Measurements from ENCODE around the gene ZSWIM3. TPM values are rescaled to one million over a fixed set of nuclear protein-coding genes. Genes with fewer than 3 reads are reported as not detected.
A peak's percentile ranks its signal among the peaks of the same experiment; 100 is the strongest.

ZSWIM3 gene
- total and polyA plus RNA-seq, 5 donors from 2014 or later: 0.90 to 4.2 (median 2.2) TPM

DNA sequence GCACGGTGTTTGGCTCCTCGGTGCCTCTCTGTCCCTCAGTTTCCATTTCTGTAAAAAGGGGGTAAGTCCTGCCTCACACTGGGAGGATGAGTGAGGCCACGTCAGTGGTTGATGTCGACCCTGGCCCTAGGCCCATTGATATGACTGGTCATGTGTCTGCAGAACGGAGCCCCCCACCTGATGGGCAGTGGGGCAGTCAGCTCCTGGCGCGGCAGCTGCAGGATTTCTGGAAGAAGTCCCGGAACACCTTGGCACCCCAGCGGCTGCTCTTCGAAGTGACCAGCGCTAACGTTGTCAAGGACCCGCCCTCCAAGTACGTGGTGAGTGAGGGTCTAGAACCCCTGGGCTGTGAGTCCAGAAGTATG, 22.6 kb upstream of the ZSWIM3 start:
- H3K27ac ChIP-seq (ENCODE audit: insufficient read depth, low read length, poor library complexity, severe bottlenecking): no peak overlapping the region

DNA sequence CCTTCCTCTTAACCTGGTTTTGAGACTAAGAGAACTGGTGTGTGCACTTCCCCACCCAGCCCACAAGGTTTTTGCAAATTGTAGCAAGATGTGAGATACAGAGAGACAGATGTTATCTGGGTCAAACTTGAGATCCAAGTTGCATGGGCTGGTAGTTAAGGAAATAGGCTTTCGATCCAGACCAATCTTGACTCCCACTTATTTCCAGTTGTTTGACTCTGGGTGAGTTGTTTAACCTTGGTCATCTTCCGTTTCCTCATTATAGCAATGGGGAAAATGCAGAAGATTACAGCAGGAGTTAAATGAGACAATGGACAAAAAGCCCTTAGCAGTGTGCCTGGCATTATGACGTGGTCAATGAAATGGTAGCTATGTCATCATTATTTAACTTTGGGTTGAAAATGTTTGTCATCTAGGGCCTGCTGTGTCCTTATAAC, 22.1 kb upstream of the ZSWIM3 start:
- Histone ChIP-seq H3K4me3 (ENCODE audit: low read depth, low read length) (no peak overlapping the region), H3K27ac (ENCODE audit: insufficient read depth, low read length, poor library complexity, severe bottlenecking) (no peak overlapping the region), H3K4me1 (ENCODE audit: control insufficient read depth, insufficient read depth, low read length, poor library complexity, severe bottlenecking) (peaks cover 19% of the 10 kb centered on the region), H3K9me3 (ENCODE audit: control insufficient read depth in 2 of 2, low read length in 2 of 2) (no peaks in the 10 kb centered on the region), H3K36me3 (ENCODE audit: control insufficient read depth, insufficient read depth, low read length) (no peaks in the 10 kb centered on the region), H3K27me3 (ENCODE audit: control insufficient read depth, insufficient read depth, low read length) (no peaks in the 10 kb centered on the region)
- H3K9me3 Mint-ChIP-seq: peaks cover 0 to 1% (median 0%) of the 10 kb centered on the region in 7 donors
- H3K27ac Mint-ChIP-seq: no peak overlapping the region
- DNase-seq: peak in 1 of 3 donors; percentile 30
- ATAC-seq (ENCODE audit: low read depth in 2 of 2): no peak
- H3K4me3 Mint-ChIP-seq: peak overlapping the region; percentile 28 to 85 (median 58)
- peaks cover 4 to 25% (median 10%) of the 10 kb centered on the region in 4 donors for H3K4me1 Mint-ChIP-seq
- H3K27me3 Mint-ChIP-seq: peaks cover 8% of the 10 kb centered on the region
- no peaks in the 10 kb centered on the region for H3K36me3 Mint-ChIP-seq

More for the DNA sequence above, 22.6 kb upstream of the ZSWIM3 start:
- Histone ChIP-seq H3K4me1 (ENCODE audit: control insufficient read depth, insufficient read depth, low read length, poor library complexity, severe bottlenecking) (peaks cover 19% of the 10 kb centered on the region), H3K9me3 (ENCODE audit: control insufficient read depth in 2 of 2, low read length in 2 of 2) (no peaks in the 10 kb centered on the region), H3K27me3 (ENCODE audit: control insufficient read depth, insufficient read depth, low read length) (no peaks in the 10 kb centered on the region), H3K36me3 (ENCODE audit: control insufficient read depth, insufficient read depth, low read length) (no peaks in the 10 kb centered on the region), H3K4me3 (ENCODE audit: low read depth, low read length) (no peak overlapping the region)
- peaks cover 0 to 2% (median 0%) of the 10 kb centered on the region in 7 donors for H3K9me3 Mint-ChIP-seq
- peak overlapping the region; percentile 43 to 85 (median 65) for H3K4me3 Mint-ChIP-seq
- ATAC-seq (ENCODE audit: low read depth in 2 of 2) (no peak), DNase-seq (no peak)
- H3K36me3 Mint-ChIP-seq: no peaks in the 10 kb centered on the region
- H3K4me1 Mint-ChIP-seq: peaks cover 4 to 25% (median 10%) of the 10 kb centered on the region in 4 donors
- H3K27me3 Mint-ChIP-seq: peaks cover 14% of the 10 kb centered on the region
- no peak overlapping the region for H3K27ac Mint-ChIP-seq

DNA sequence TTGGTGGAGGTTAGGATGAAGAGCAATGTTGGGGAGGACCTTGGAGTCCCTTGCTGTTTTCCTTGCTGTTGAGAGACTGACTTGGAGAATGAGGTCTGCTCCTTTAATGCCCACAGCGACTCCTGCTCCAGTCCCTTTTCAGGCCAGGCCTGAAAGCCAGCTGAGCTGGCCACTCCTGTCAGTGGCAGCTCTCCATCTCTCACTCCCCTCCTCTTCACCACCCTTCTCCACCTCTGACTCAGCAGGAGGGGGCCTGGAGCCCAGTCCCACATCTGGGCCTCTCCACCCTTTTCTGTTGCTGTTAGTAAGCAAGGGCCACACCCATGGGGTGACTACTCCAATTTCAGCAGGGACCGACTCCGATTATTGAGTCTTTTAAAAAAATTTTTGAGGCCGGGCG, 21.6 kb upstream of the ZSWIM3 start:
- no peak for ATAC-seq (ENCODE audit: low read depth in 2 of 2)
- Histone ChIP-seq H3K4me1 (ENCODE audit: control insufficient read depth, insufficient read depth, low read length, poor library complexity, severe bottlenecking) (peaks cover 19% of the 10 kb centered on the region), H3K36me3 (ENCODE audit: control insufficient read depth, insufficient read depth, low read length) (peaks cover under 1% of the 10 kb centered on the region), H3K9me3 (ENCODE audit: control insufficient read depth in 2 of 2, low read length in 2 of 2) (no peaks in the 10 kb centered on the region), H3K4me3 (ENCODE audit: low read depth, low read length) (no peak overlapping the region), H3K27ac (ENCODE audit: insufficient read depth, low read length, poor library complexity, severe bottlenecking) (no peak overlapping the region), H3K27me3 (ENCODE audit: control insufficient read depth, insufficient read depth, low read length) (no peaks in the 10 kb centered on the region)
- peaks cover 4 to 25% (median 10%) of the 10 kb centered on the region in 4 donors for H3K4me1 Mint-ChIP-seq
- no peaks in the 10 kb centered on the region for H3K9me3 Mint-ChIP-seq
- H3K27me3 Mint-ChIP-seq: peaks cover 5% of the 10 kb centered on the region
- H3K27ac Mint-ChIP-seq: peak overlapping the region in 1 of 3 donors; percentile 46
- DNase-seq: no peak
- H3K36me3 Mint-ChIP-seq: no peaks in the 10 kb centered on the region
- H3K4me3 Mint-ChIP-seq: peak overlapping the region in 2 of 4 donors; percentile 38 to 43

DNA sequence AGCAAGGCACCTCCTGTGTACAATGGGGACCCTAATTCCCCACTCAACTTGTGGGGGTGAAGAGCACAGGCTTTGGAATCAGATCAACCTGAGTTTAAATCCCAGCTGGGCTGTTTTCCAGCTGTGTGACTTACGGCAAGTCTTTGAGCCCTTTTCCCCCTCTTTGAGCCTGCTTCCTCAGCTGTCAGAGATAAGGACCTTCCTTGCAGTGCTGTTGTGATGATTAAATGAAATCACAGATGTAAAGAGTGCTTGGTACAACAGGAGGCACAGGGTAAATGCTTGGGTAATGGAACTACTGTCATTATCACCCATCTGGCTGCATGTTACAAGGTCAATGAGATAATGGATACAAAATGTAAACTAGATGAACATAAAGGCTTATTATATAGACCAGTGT, 20.6 kb upstream of the ZSWIM3 start:
- peaks cover 19% of the 10 kb centered on the region for H3K4me1 ChIP-seq (ENCODE audit: control insufficient read depth, insufficient read depth, low read length, poor library complexity, severe bottlenecking)
- Mint-ChIP-seq H3K36me3 (no peaks in the 10 kb centered on the region), H3K4me1 (peaks cover 4 to 25% (median 10%) of the 10 kb centered on the region in 4 donors), H3K27ac (no peak overlapping the region), H3K27me3 (peaks cover 5% of the 10 kb centered on the region), H3K4me3 (peak overlapping the region in 2 of 4 donors; percentile 1 to 63), H3K9me3 (no peaks in the 10 kb centered on the region)
- H3K4me3 ChIP-seq (ENCODE audit: low read depth, low read length): no peak overlapping the region
- ATAC-seq (ENCODE audit: low read depth in 2 of 2): no peak
- H3K27me3 ChIP-seq (ENCODE audit: control insufficient read depth, insufficient read depth, low read length): no peaks in the 10 kb centered on the region
- DNase-seq: no peak
- no peaks in the 10 kb centered on the region for H3K9me3 ChIP-seq (ENCODE audit: control insufficient read depth in 2 of 2, low read length in 2 of 2)
- H3K27ac ChIP-seq (ENCODE audit: insufficient read depth, low read length, poor library complexity, severe bottlenecking): no peak overlapping the region
- H3K36me3 ChIP-seq (ENCODE audit: control insufficient read depth, insufficient read depth, low read length): peaks cover 9% of the 10 kb centered on the region

DNA sequence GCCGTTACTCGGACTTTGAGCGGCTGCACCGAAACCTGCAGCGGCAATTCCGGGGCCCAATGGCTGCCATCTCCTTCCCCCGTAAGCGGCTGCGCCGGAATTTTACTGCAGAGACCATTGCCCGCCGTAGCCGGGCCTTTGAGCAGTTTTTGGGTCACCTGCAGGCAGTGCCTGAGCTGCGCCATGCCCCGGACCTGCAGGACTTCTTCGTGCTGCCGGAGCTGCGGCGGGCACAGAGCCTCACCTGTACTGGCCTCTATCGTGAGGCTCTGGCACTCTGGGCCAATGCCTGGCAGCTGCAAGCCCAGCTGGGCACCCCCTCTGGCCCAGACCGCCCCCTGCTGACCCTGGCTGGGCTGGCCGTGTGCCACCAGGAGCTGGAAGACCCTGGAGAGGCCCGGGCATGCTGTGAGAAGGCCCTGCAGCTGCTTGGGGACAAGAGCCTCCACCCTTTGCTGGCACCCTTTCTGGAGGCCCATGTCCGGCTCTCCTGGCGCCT, 16.7 kb upstream of the ZSWIM3 start:
- no peak for DNase-seq
- peaks cover 15% of the 10 kb centered on the region for H3K36me3 Mint-ChIP-seq
- Histone ChIP-seq H3K4me3 (ENCODE audit: low read depth, low read length) (no peak overlapping the region), H3K27me3 (ENCODE audit: control insufficient read depth, insufficient read depth, low read length) (no peaks in the 10 kb centered on the region), H3K9me3 (ENCODE audit: control insufficient read depth in 2 of 2, low read length in 2 of 2) (no peaks in the 10 kb centered on the region), H3K27ac (ENCODE audit: insufficient read depth, low read length, poor library complexity, severe bottlenecking) (no peak overlapping the region), H3K36me3 (ENCODE audit: control insufficient read depth, insufficient read depth, low read length) (peaks cover 41% of the 10 kb centered on the region), H3K4me1 (ENCODE audit: control insufficient read depth, insufficient read depth, low read length, poor library complexity, severe bottlenecking) (no peaks in the 10 kb centered on the region)
- ATAC-seq (ENCODE audit: low read depth in 2 of 2): no peak
- no peaks in the 10 kb centered on the region for H3K27me3 Mint-ChIP-seq
- H3K4me1 Mint-ChIP-seq: peaks cover 0 to 9% (median 2%) of the 10 kb centered on the region in 4 donors
- no peak overlapping the region for H3K4me3 Mint-ChIP-seq
- no peaks in the 10 kb centered on the region for H3K9me3 Mint-ChIP-seq
- no peak overlapping the region for H3K27ac Mint-ChIP-seq

DNA sequence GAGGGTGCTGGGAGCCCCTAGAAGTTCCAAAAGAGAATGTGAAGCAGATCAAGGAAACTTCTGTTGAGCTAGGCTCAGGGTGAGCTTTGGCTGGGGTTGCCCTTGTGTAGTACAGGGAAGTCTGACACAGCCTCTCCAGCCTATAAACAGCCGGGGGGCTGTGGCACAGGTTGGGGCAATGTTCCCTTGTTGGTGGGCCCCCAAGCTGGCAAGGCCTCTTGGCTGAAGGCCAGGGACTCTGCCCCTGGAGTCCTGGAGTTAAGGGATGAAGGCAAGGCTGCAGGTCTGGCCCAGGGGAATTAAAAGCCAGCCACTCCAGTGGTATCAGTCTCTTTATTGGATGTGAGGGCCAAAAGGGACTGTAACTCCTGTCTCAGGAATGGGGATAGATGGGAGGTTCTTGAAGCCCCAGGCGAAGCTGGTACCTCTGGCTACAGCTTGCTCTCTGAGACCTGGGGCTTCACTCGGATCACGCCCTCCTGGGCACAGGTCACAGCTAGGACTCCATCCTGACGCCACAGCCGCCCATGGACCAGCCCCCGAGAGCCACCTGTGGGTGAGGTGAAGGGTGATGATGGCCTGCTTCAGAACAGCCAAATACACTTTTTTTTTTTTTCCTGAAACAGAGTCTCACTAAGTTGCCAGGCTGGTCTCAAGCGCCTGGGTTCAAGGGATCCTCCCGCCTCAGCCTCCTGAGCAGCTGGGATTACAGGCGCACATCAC, 15.8 kb upstream of the ZSWIM3 start:
- ATAC-seq (ENCODE audit: low read depth in 2 of 2) (no peak), DNase-seq (no peak)
- no peaks in the 10 kb centered on the region for H3K9me3 Mint-ChIP-seq
- H3K27ac Mint-ChIP-seq: no peak overlapping the region
- H3K36me3 Mint-ChIP-seq: peaks cover 15% of the 10 kb centered on the region
- Histone ChIP-seq H3K27me3 (ENCODE audit: control insufficient read depth, insufficient read depth, low read length) (no peaks in the 10 kb centered on the region), H3K4me1 (ENCODE audit: control insufficient read depth, insufficient read depth, low read length, poor library complexity, severe bottlenecking) (no peaks in the 10 kb centered on the region), H3K36me3 (ENCODE audit: control insufficient read depth, insufficient read depth, low read length) (peaks cover 46% of the 10 kb centered on the region), H3K27ac (ENCODE audit: insufficient read depth, low read length, poor library complexity, severe bottlenecking) (no peak overlapping the region), H3K4me3 (ENCODE audit: low read depth, low read length) (no peak overlapping the region), H3K9me3 (ENCODE audit: control insufficient read depth in 2 of 2, low read length in 2 of 2) (no peaks in the 10 kb centered on the region)
- H3K4me3 Mint-ChIP-seq: no peak overlapping the region
- peaks cover 0 to 8% (median 2%) of the 10 kb centered on the region in 4 donors for H3K4me1 Mint-ChIP-seq
- H3K27me3 Mint-ChIP-seq: no peaks in the 10 kb centered on the region

DNA sequence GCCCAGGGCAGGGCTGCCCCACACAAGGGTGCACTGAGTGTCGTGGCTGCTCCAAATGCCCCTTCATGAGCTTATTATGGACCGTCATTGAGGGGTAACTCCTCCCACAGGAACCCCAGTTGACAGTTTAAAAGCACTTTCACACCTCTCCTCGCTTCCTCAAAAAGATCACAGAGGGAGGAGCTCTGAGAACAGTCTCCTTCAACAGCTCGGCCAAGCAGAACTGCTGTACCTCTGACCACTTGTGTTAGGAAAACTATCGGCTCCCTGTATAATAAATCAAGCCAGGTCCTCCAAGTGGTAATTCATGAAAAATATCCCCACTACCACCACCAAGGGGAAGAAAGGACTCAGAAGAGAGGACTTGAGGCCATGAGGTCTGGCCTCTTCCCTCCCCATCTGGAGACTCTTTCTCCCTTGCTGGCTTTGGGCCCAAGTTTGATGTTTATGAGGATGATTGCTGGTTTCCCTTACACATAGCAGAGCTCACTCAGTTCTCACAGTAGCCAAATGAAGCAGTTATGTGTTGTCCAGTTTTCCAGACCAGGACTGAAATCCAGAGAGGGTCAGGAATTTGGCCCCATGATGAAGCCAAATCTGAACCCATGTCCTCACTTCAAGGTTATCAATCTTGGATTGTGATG, 15.1 kb upstream of the ZSWIM3 start:
- Mint-ChIP-seq H3K36me3 (peaks cover 15% of the 10 kb centered on the region), H3K27ac (peak overlapping the region in 1 of 3 donors; percentile 53), H3K9me3 (no peaks in the 10 kb centered on the region), H3K4me3 (no peak overlapping the region), H3K4me1 (peaks cover 0 to under 1% (median under 1%) of the 10 kb centered on the region in 4 donors), H3K27me3 (no peaks in the 10 kb centered on the region)
- peaks cover 52% of the 10 kb centered on the region for H3K36me3 ChIP-seq (ENCODE audit: control insufficient read depth, insufficient read depth, low read length)
- H3K4me1 ChIP-seq (ENCODE audit: control insufficient read depth, insufficient read depth, low read length, poor library complexity, severe bottlenecking): no peaks in the 10 kb centered on the region
- DNase-seq: no peak
- no peak for ATAC-seq (ENCODE audit: low read depth in 2 of 2)
- no peak overlapping the region for H3K4me3 ChIP-seq (ENCODE audit: low read depth, low read length)
- no peak overlapping the region for H3K27ac ChIP-seq (ENCODE audit: insufficient read depth, low read length, poor library complexity, severe bottlenecking)
- H3K27me3 ChIP-seq (ENCODE audit: control insufficient read depth, insufficient read depth, low read length): no peaks in the 10 kb centered on the region
- no peaks in the 10 kb centered on the region for H3K9me3 ChIP-seq (ENCODE audit: control insufficient read depth in 2 of 2, low read length in 2 of 2)
